Measurements from ENCODE around the gene SAMD7. TPM values are rescaled to one million over a fixed set of nuclear protein-coding genes. Genes with fewer than 3 reads are reported as not detected.

The SAMD7 gene
- total and polyA plus RNA-seq, 2 of the 13 experiments (the other 11 are each of a cell fraction or from before 2014, with no cell fraction given): not detected

DNA sequence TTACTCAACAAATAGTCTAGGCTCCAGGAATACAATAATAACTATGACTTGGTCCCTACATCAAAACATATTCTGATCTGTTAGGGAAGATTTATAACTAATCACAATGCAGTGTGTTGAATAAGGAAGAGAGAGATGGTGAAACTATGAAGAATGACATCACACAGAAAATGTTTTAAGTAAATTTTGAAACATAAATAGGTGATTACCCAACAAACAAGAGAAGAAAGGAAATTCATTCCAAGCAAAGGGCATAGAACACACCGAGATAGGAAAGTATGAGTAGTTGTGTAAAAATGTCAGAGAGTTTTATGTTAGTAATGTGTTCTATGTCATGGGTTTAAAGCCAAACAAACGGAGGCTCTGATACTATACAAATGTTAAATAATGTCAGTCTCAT is 68.7 kb downstream of the SAMD7 start:
- ATAC-seq (no peak; the same call in 2 of the 3 replicates), DNase-seq (ENCODE audit: low spot score) (peak; percentile 47), FAIRE-seq (no peak)
- 70% methylated on average over 2 of the region's 2 CpGs for WGBS (ENCODE audit: low lambda C conversion rate)
- Histone ChIP-seq H3K36me3 (replicated peaks in 1 of 2; ENCODE audit: control insufficient read depth in 1 of 2, insufficient read depth in 2 of 2, low read length in 2 of 2) (peaks cover 14 to 81% of the 10 kb centered on the region in 2 experiments), H3K4me1 (ENCODE audit: insufficient read depth, low read length) (peaks cover 7% of the 10 kb centered on the region; the same call in 1 of the 2 replicates), H3K79me2 (ENCODE audit: insufficient read depth, low read length) (peaks cover 13% of the 10 kb centered on the region), H3K9me3 (ENCODE audit: low read length) (no peaks in the 10 kb centered on the region), H3K27me3 (ENCODE audit: control insufficient read depth in 1 of 2, insufficient read depth in 2 of 2, low read length in 2 of 2) (no peaks in the 10 kb centered on the region; a peak in 1 of 5 replicates), H4K20me1 (ENCODE audit: insufficient read depth, low read length) (no peaks in the 10 kb centered on the region), H3K4me2 (ENCODE audit: low read depth, low read length) (no peak overlapping the region), H2AFZ (ENCODE audit: low read length) (no peak overlapping the region), H3K9ac (ENCODE audit: insufficient read depth, low read depth, low read length) (no peak overlapping the region), H3K27ac (ENCODE audit: extremely low read length, insufficient read depth, low read length) (no peak overlapping the region), H3K4me3 (replicated peaks in 1 of 3; ENCODE audit: insufficient read depth in 1 of 3, low read depth in 2 of 3, low read length in 3 of 3) (no peak overlapping the region)
- no TSS peak for BruUV-seq (replicated peaks)
- intact Hi-C loops (cut with micrococcal nuclease; ENCODE audit: unreplicated experiment): no loop called here
- in situ Hi-C loops (cut with HindIII; ENCODE audit: extremely low pct_ligation_motif_present, low pct_unique_long_range_greater_than_20kb): no loop called here
- ChIA-PET CTCF (ENCODE audit: low intra/inter-chr PET ratio, low total read pairs) (no interaction called here), POLR2A (no interaction called here)
- TF ChIP-seq, protein P1, sequence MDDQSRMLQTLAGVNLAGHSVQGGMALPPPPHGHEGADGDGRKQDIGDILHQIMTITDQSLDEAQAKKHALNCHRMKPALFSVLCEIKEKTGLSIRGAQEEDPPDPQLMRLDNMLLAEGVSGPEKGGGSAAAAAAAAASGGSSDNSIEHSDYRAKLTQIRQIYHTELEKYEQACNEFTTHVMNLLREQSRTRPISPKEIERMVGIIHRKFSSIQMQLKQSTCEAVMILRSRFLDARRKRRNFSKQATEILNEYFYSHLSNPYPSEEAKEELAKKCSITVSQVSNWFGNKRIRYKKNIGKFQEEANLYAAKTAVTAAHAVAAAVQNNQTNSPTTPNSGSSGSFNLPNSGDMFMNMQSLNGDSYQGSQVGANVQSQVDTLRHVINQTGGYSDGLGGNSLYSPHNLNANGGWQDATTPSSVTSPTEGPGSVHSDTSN (CRISPR knock-in tag; IDR thresholded peaks at IDR 0.05; ENCODE audit: borderline replicate concordance): no peak
- no peak for TF ChIP-seq MBD4 (IDR thresholded peaks at IDR 0.05; ENCODE audit: borderline replicate concordance, low read length)
- TF ChIP-seq ZNF225 (CRISPR knock-in tag; IDR thresholded peaks at IDR 0.05): no peak
- TF ChIP-seq ZNF180 (CRISPR knock-in tag; IDR thresholded peaks at IDR 0.05; ENCODE audit: borderline replicate concordance, low read depth): no peak
- no peak for TF ChIP-seq STAT5B (CRISPR knock-in tag; IDR thresholded peaks at IDR 0.05)
- peak; percentile 34; the same call in 1 of the 2 replicates for TF ChIP-seq CEBPB (IDR thresholded peaks at IDR 0.05; ENCODE audit: borderline replicate concordance, low read depth, low read length)
- no peak for TF ChIP-seq NR2F1 (CRISPR knock-in tag; IDR thresholded peaks at IDR 0.05)
- peak; percentile 77 for TF ChIP-seq ATF7 (IDR thresholded peaks at IDR 0.05)
- no peak for TF ChIP-seq ATF7 (CRISPR knock-in tag; IDR thresholded peaks at IDR 0.05)
